Neural cell (in vitro differentiated cells): Measurements from ENCODE around the gene TSEN34. TPM values are rescaled to one million over a fixed set of nuclear protein-coding genes. Genes with fewer than 3 reads are reported as not detected.

Source experiments
- H2AFZ ChIP-seq: fragments of 200-600, 300-800 bp; sonication (generic), shearing (Covaris generic); 2 replicates; pipeline ENCODE4 v1.6.0; 2014; ENCODE audit warnings: low read depth, mild to moderate bottlenecking, antibody characterized with exemption, low read length, moderate library complexity
- H3F3A ChIP-seq: fragments of 200-600 bp; shearing (Covaris generic); 2 replicates; pipeline ENCODE4 v1.6.1; 2016; ENCODE audit warnings: mild to moderate bottlenecking, moderate library complexity, mixed read lengths, antibody characterized with exemption, low read length; ENCODE audit not compliant: insufficient read depth, poor library complexity, severe bottlenecking
- H3K27ac ChIP-seq: fragments of 200-600, 300-800 bp; sonication (generic), shearing (Covaris generic); 2 replicates; pipeline ENCODE4 v1.5.1; 2014; ENCODE audit warnings: mild to moderate bottlenecking, low read length, moderate library complexity
- H3K27me3 ChIP-seq: fragments of 300-800, 200-600 bp; sonication (generic), shearing (Covaris generic); 2 replicates; pipeline ENCODE4 v1.6.0; 2014; ENCODE audit warnings: mild to moderate bottlenecking, low read depth, low read length, moderate library complexity; ENCODE audit not compliant: insufficient read depth
- H3K36me3 ChIP-seq: fragments of 300-800, 200-600 bp; sonication (generic), shearing (Covaris generic); 2 replicates; pipeline ENCODE4 v1.5.1; 2014; ENCODE audit warnings: mild to moderate bottlenecking, antibody characterized with exemption, low read length, moderate library complexity; ENCODE audit not compliant: insufficient read depth
- H3K4me2 ChIP-seq: fragments of 300-800, 200-600 bp; sonication (generic), shearing (Covaris generic); 2 replicates; pipeline ENCODE4 v1.6.0; 2014; ENCODE audit warnings: mild to moderate bottlenecking, low read length
- H3K4me3 ChIP-seq: fragments of 300-800, 200-600 bp; sonication (generic), shearing (Covaris generic); 2 replicates; pipeline ENCODE4 v1.5.1; 2014; ENCODE audit warnings: mild to moderate bottlenecking, low read length, moderate library complexity
- H3K79me2 ChIP-seq: fragments of 200-600 bp; shearing (Covaris generic); replicated peaks from 2 replicates; pipeline ENCODE4 v1.6.0; 2014; ENCODE audit warnings: mild to moderate bottlenecking, low read length, moderate library complexity; ENCODE audit not compliant: insufficient read depth
- H3K9ac ChIP-seq: fragments of 300-800, 200-600 bp; sonication (generic), shearing (Covaris generic); 2 replicates; pipeline ENCODE4 v1.6.1; 2016; ENCODE audit warnings: mild to moderate bottlenecking, low read length, mixed read lengths
- H3K9me2 ChIP-seq: fragments of 200-600 bp; shearing (Covaris generic); 2 replicates; pipeline ENCODE4 v1.6.1; 2016; ENCODE audit warnings: mild to moderate bottlenecking, low read length, mixed read lengths; ENCODE audit not compliant: insufficient read depth
- H3K9me3 ChIP-seq: fragments of 200-600, 300-800 bp; sonication (generic), shearing (Covaris generic); 2 replicates; pipeline ENCODE4 v1.6.1; 2016; ENCODE audit warnings: mild to moderate bottlenecking, mixed run types, low read length, moderate library complexity, mixed read lengths
- H4K20me1 ChIP-seq: fragments of 200-600 bp; shearing (Covaris generic); 2 replicates; pipeline ENCODE4 v1.6.1; 2016; ENCODE audit warnings: mild to moderate bottlenecking, mixed run types; ENCODE audit not compliant: insufficient read depth
- CTCF ChIP-seq: fragments of 450-650 bp; IDR thresholded peaks from 2 replicates; pipeline ENCODE4 v1.5.1; 2014; ENCODE audit warnings: antibody characterized with exemption, mild to moderate bottlenecking, moderate library complexity; ENCODE audit not compliant: poor library complexity, severe bottlenecking
- EP300 ChIP-seq: fragments of 450-650 bp; conservative IDR thresholded peaks from 2 replicates; pipeline ENCODE4 v1.6.1; 2014; ENCODE audit warnings: antibody characterized with exemption, mild to moderate bottlenecking, moderate library complexity; ENCODE audit not compliant: poor library complexity, severe bottlenecking
- EZH2 ChIP-seq: fragments of 200-600, 300-800 bp; shearing (Covaris generic), sonication (generic); IDR thresholded peaks from 2 replicates; pipeline ENCODE4 v1.6.1; 2014; ENCODE audit warnings: antibody characterized with exemption, low read length, borderline replicate concordance, mild to moderate bottlenecking; ENCODE audit not compliant: insufficient read depth, poor library complexity, severe bottlenecking
- MXI1 ChIP-seq: fragments of 450-650 bp; conservative IDR thresholded peaks from 2 replicates; pipeline ENCODE4 v1.6.1; 2014; ENCODE audit warnings: antibody characterized with exemption, mild to moderate bottlenecking; ENCODE audit not compliant: poor library complexity, severe bottlenecking
- POLR2AphosphoS5 ChIP-seq: IDR thresholded peaks from 2 replicates; pipeline ENCODE4 v1.6.1; 2012
- RAD21 ChIP-seq: fragments of 450-650 bp; conservative IDR thresholded peaks from 2 replicates; pipeline ENCODE4 v1.6.1; 2014; ENCODE audit warnings: antibody characterized with exemption, mild to moderate bottlenecking, moderate library complexity
- REST ChIP-seq: IDR thresholded peaks from 2 replicates; pipeline ENCODE4 v1.6.1; 2012; ENCODE audit warnings: borderline replicate concordance
- SMC3 ChIP-seq: fragments of 450-650 bp; conservative IDR thresholded peaks from 2 replicates; pipeline ENCODE4 v1.6.1; 2014; ENCODE audit warnings: antibody characterized with exemption, mild to moderate bottlenecking, moderate library complexity; ENCODE audit not compliant: poor library complexity
- TAF1 ChIP-seq: IDR thresholded peaks from 2 replicates; pipeline ENCODE4 v1.6.1; 2012; ENCODE audit warnings: low read depth
- polyA plus RNA-seq: library from polyadenylated mRNA; depleted of rRNA; stranded (reverse); fragments of >200 nt; gene quantifications from 2 replicates; pipeline ENCODE4 v1.2.3, GENCODE V29; 2014

Gene TSEN34
- polyA plus RNA-seq, 1 donor from 2014 or later: 113 TPM

- Histone ChIP-seq H3K27me3 (no peaks in the 10 kb centered on the region), H3K36me3 (no peaks in the 10 kb centered on the region), H3K4me3 (peak overlapping the region; percentile 99), H3K79me2 (peaks cover 18% of the 10 kb centered on the region), H4K20me1 (no peaks in the 10 kb centered on the region), H3K4me2 (no peak overlapping the region), H3K9ac (peak overlapping the region; percentile 92), H3K27ac (peak overlapping the region; percentile 95), H3F3A (no peaks in the 10 kb centered on the region), H3K9me2 (no peaks in the 10 kb centered on the region), H2AFZ (peak overlapping the region; percentile 95), H3K9me3 (no peaks in the 10 kb centered on the region)
- TF ChIP-seq EZH2 (no peak), MXI1 (peak; percentile 2), EP300 (no peak), POLR2AphosphoS5 (no peak), TAF1 (no peak), SMC3 (no peak), RAD21 (no peak), CTCF (no peak)
Observed at GRCh38 chr19:54190503-54191010, 551 bp upstream of the TSEN34 start.

- TF ChIP-seq MXI1 (no peak), POLR2AphosphoS5 (no peak), SMC3 (no peak), EZH2 (no peak), TAF1 (no peak), RAD21 (no peak), REST (no peak), EP300 (no peak), CTCF (no peak)
- H3K9me3 ChIP-seq: no peaks in the 10 kb centered on the region
- H3K9ac ChIP-seq: peak overlapping the region; percentile 92
- no peaks in the 10 kb centered on the region for H3F3A ChIP-seq
- H2AFZ ChIP-seq: peak overlapping the region; percentile 80
- peaks cover 18% of the 10 kb centered on the region for H3K79me2 ChIP-seq
- H3K4me3 ChIP-seq: peak overlapping the region; percentile 99
- H3K27ac ChIP-seq: peak overlapping the region; percentile 95
- H4K20me1 ChIP-seq: no peaks in the 10 kb centered on the region
- H3K4me2 ChIP-seq: peak overlapping the region; percentile 95
- H3K27me3 ChIP-seq: no peaks in the 10 kb centered on the region
- no peaks in the 10 kb centered on the region for H3K36me3 ChIP-seq
- H3K9me2 ChIP-seq: no peaks in the 10 kb centered on the region
Observed at GRCh38 chr19:54191811-54192453, 824 bp downstream of the TSEN34 start.
